Measurements from ENCODE around the gene KRT6A.
"Not testable (repeated sequence)": the region's sequence is repeated elsewhere in the genome, so short reads cannot be mapped to it uniquely, and the experiment has no call there.

The KRT6A gene

DNA sequence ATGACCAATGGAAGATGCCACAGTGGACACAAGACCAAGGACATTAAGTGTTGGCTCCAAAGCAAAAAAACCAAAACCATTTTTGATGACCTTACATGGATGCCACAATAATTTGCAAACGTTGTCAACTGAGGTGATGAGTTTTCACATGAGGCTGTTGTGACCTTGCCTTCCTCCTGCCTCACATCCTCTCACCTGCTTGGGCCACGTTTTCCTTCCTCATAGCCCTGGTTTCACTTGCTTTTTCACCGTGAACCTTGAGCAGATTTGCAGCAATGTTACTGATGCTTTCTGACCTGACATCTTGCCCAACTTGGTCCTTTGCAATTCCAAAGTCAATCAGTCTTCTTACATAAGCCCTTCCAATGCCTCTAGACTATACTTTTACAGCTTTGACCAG lies 44.8 kb downstream of the KRT6A start:
- Histone ChIP-seq H3K9me3 (no peaks in the 10 kb centered on the region), H3K36me3 (no peaks in the 10 kb centered on the region), H3K4me1 (no peaks in the 10 kb centered on the region), H3K27me3 (peaks cover 0 to 6% of the 10 kb centered on the region in 2 donors), H3K27ac (no peak overlapping the region), H3K4me3 (no peak overlapping the region)
- TF ChIP-seq CTCF (IDR thresholded peaks at IDR 0.05), result no peak
- intact Hi-C loops (cut with DNase I; ENCODE audit: low total_unique reads), result no loop called here
- DNase-seq, result no peak

DNA sequence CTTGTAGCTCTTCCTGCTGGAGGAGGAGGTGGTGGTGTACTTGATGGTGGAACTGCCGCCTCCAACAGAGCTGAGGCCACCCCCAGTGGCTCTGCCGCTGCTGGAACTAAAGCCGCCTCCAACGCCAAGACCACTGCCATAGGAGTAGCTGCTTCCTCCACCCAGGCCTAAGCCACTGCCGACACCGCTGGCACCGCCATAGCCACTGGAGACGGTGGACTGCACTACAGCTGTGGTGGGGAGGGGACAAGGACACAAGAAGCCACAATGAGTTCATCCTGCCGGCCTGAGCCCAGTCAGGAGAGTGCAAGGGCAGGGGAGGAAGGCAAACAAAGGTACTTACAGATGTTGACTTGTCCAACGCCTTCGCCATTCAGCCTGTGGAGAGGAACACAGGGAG lies 45.9 kb downstream of the KRT6A start:
- not testable (repeated sequence) for H3K27ac ChIP-seq

DNA sequence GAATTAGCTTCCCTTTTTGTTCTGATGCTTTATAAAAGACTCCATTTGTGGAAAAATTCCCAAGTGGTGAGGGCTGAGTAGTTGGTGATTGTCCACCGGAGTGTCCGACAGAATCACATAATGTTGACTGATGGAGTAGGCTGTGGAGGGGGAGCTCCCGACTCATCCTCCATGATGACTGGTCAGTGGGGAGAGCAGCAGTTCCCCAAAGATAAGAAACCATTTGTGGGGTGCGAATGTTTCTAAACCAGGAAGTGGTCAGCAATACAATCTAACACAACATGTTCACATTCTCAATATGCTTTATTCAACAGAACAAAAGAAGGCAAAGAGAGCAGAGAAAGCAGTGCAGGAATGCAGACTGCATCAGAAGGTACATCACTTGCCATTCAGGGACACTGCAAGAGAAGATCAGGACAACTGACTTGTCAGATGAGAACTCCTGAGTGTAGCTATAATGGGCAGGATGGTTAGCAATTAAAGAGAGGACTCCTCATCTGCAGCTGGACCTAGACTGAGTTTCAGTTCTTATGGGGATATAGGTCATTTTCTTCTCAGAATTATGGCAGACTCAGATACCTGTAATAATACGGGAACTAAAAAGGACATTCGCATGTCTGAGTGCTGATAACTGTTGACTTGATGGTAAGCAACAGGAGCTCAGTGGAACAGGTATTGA lies 46.6 kb downstream of the KRT6A start:
- Histone ChIP-seq H3K9me3 (no peaks in the 10 kb centered on the region), H3K4me3 (no peak overlapping the region), H3K36me3 (no peaks in the 10 kb centered on the region), H3K4me1 (no peaks in the 10 kb centered on the region), H3K27me3 (peaks cover 0 to 9% of the 10 kb centered on the region in 2 donors), H3K27ac (no peak overlapping the region)
- no peak for TF ChIP-seq CTCF (IDR thresholded peaks at IDR 0.05)
- no peak for DNase-seq
- intact Hi-C loops (cut with DNase I; ENCODE audit: low total_unique reads), result no loop called here

More for the DNA sequence above, 45.9 kb downstream of the KRT6A start:
- H3K4me1 ChIP-seq; intact Hi-C loops (cut with DNase I; ENCODE audit: low total_unique reads); DNase-seq; H3K27me3 ChIP-seq; H3K9me3 ChIP-seq; H3K36me3 ChIP-seq; H3K4me3 ChIP-seq: not testable (repeated sequence)

DNA sequence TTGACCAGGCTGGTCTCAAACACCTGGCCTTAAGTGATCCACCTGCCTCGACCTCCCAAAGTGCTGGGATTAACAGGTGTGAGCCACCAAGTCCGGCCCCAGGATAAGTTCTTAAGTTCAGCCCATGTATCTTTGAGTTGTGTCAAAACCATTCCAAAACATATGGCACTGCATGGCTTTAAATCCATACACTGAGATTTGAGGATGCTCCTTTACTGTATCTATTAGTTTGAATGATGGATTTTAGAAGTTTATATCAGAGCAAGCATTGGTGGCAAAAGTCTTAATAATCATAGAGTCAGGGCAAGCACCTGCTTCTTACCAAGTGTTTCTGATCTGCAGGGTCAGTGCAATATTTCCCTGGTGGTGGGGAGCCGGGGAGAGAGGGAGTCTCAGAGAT lies 47.2 kb downstream of the KRT6A start:
- H3K4me3 ChIP-seq, result no peak overlapping the region
- H3K27ac ChIP-seq, result no peak overlapping the region
- DNase-seq, result no peak
- H3K36me3 ChIP-seq, result no peaks in the 10 kb centered on the region
- H3K27me3 ChIP-seq, result peaks cover 0 to 14% of the 10 kb centered on the region in 2 donors
- H3K4me1 ChIP-seq, result no peaks in the 10 kb centered on the region
- no peaks in the 10 kb centered on the region for H3K9me3 ChIP-seq
- no peak for TF ChIP-seq CTCF (IDR thresholded peaks at IDR 0.05)
- intact Hi-C loops (cut with DNase I; ENCODE audit: low total_unique reads), result no loop called here

- H3K4me1 ChIP-seq, result no peaks in the 10 kb centered on the region
- intact Hi-C loops (cut with DNase I; ENCODE audit: low total_unique reads), result no loop called here
Observed at GRCh38 chr12:52444647-52445595, 48.1 kb downstream of the KRT6A start.

More at GRCh38 chr12:52444647-52445595, 48.1 kb downstream of the KRT6A start:
- no peak for TF ChIP-seq CTCF (IDR thresholded peaks at IDR 0.05)
- Histone ChIP-seq H3K36me3 (no peaks in the 10 kb centered on the region), H3K27ac (no peak overlapping the region), H3K4me3 (no peak overlapping the region), H3K9me3 (no peaks in the 10 kb centered on the region), H3K27me3 (peaks cover 0 to 23% of the 10 kb centered on the region in 2 donors)
- DNase-seq, result no peak

Data from tibial artery (tissue), 4 donors.